ENCODE data around the gene ABCC9. TPM values are rescaled to one million over a fixed set of nuclear protein-coding genes. Genes with fewer than 3 reads are reported as not detected.
A peak's percentile ranks its signal among the peaks of the same experiment; 100 is the strongest.

Gene ABCC9
- total and polyA plus RNA-seq, 2 donors (not counting 3 experiments of a cell fraction or from before 2014, with no cell fraction given): under 0.01 TPM; not detected in 1

DNA sequence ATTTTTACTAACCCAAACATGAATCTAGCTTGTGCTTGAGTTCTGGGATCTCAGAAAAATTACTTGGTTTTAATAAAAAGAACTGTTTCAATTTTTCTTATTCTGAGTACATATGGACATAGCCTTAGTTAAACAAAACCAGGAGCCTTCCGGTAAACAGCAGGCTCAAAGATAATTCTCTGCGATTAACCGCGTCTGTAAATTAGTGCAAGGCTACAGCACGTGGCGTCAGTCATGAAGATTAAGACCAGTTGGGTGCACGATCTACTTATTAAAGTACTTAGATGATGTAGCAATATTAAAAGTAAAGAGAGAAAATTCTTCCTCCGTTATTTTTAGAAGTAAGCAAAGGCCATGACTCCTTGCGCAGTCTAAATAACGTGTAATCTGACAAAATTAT is 167.4 kb downstream of the ABCC9 start:
- intact Hi-C loops (cut with micrococcal nuclease): loop anchor here (5.0 kb wide), 1 partner anchor 163 kb away; no protein-coding TSS in a partner anchor
- H3K4me2 ChIP-seq (ENCODE audit: insufficient read depth, low read length): no peak overlapping the region
- DNase-seq (ENCODE audit: low read depth, low spot score) (no peak), FAIRE-seq (no peak)
- H3K4me3 ChIP-seq (replicated peaks in 1 of 3; ENCODE audit: insufficient read depth in 1 of 3, low read depth in 1 of 3, low read length in 3 of 3): no peak overlapping the region
- H3K27ac ChIP-seq (ENCODE audit: insufficient read depth, low read depth, low read length): no peak overlapping the region
- H3K27me3 ChIP-seq (ENCODE audit: control insufficient read depth in 2 of 2, insufficient read depth in 2 of 2, low read length in 2 of 2): peaks cover 28 to 36% of the 10 kb centered on the region in 2 experiments
- H3K9ac ChIP-seq (replicated peaks; ENCODE audit: extremely low read depth, insufficient read depth, low read length): no peak overlapping the region
- no peak overlapping the region for H2AFZ ChIP-seq (ENCODE audit: low read depth, low read length)
- no peak for TF ChIP-seq FOS (IDR thresholded peaks at IDR 0.05; ENCODE audit: borderline replicate concordance, insufficient read depth, low read length)
- no peak for TF ChIP-seq EZH2 (IDR thresholded peaks at IDR 0.05; ENCODE audit: borderline replicate concordance, low read depth, low read length, severe bottlenecking)
- TF ChIP-seq, protein P1, sequence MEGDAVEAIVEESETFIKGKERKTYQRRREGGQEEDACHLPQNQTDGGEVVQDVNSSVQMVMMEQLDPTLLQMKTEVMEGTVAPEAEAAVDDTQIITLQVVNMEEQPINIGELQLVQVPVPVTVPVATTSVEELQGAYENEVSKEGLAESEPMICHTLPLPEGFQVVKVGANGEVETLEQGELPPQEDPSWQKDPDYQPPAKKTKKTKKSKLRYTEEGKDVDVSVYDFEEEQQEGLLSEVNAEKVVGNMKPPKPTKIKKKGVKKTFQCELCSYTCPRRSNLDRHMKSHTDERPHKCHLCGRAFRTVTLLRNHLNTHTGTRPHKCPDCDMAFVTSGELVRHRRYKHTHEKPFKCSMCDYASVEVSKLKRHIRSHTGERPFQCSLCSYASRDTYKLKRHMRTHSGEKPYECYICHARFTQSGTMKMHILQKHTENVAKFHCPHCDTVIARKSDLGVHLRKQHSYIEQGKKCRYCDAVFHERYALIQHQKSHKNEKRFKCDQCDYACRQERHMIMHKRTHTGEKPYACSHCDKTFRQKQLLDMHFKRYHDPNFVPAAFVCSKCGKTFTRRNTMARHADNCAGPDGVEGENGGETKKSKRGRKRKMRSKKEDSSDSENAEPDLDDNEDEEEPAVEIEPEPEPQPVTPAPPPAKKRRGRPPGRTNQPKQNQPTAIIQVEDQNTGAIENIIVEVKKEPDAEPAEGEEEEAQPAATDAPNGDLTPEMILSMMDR (IDR thresholded peaks at IDR 0.05; ENCODE audit: extremely low read depth in 1 of 2, insufficient read depth in 1 of 2, low read depth in 1 of 2, low read length in 2 of 2): no peak
- no peak for TF ChIP-seq POLR2A (IDR thresholded peaks at IDR 0.05; ENCODE audit: low read depth, low read length)
- TF ChIP-seq, protein P2, sequence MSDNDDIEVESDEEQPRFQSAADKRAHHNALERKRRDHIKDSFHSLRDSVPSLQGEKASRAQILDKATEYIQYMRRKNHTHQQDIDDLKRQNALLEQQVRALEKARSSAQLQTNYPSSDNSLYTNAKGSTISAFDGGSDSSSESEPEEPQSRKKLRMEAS (IDR thresholded peaks at IDR 0.05; ENCODE audit: insufficient read depth, insufficient read length): no peak
- POLR2A ChIA-PET: no interaction called here
- dilution Hi-C loops (cut with MboI; ENCODE audit: extremely low pct_ligation_motif_present, low sequenced_read_pairs): no loop called here
- CTCF ChIA-PET: no interaction called here
- no peaks in the 10 kb centered on the region for H3K9me1 ChIP-seq (replicated peaks; ENCODE audit: control insufficient read depth, extremely low read depth, insufficient read depth, low read length)
- H3K36me3 ChIP-seq (ENCODE audit: control insufficient read depth in 2 of 2, extremely low read depth in 1 of 2, insufficient read depth in 2 of 2, low read length in 2 of 2): no peaks in the 10 kb centered on the region
- BruUV-seq (replicated peaks): no TSS peak
- H3K79me2 ChIP-seq (ENCODE audit: control insufficient read depth, insufficient read depth, low read length): no peaks in the 10 kb centered on the region
- no peaks in the 10 kb centered on the region for H4K20me1 ChIP-seq (replicated peaks; ENCODE audit: control insufficient read depth, extremely low read depth, insufficient read depth, low read length)
- H3K9me3 ChIP-seq (replicated peaks; ENCODE audit: control insufficient read depth, insufficient read depth, low read length): no peaks in the 10 kb centered on the region
- H3K4me1 ChIP-seq (ENCODE audit: control insufficient read depth, extremely low read depth, insufficient read depth, low read length): no peaks in the 10 kb centered on the region

DNA sequence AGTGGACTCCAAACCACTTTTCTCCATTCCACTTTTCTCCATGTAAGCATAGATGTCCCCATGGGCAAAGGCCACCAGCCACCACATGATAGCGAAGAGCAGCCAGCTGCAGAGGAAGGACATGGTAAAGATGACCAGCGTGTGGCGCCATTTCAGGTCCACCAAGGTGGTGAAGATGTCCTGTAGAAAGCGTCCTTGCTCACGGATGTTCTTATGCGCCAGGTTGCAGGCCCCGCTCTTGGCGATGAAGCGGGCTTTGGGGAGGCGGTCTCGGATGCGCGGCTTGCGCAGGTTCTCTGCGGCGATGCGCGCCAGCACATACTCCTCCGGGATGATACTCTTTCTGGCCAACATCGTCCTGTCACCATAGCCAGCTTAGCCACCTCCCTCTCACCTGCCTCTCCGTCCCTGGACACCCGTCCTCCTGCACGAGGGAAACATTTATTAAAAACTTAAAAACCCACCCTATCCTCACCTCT is 167.9 kb downstream of the ABCC9 start:
- Histone ChIP-seq H3K27ac (ENCODE audit: insufficient read depth, low read depth, low read length) (no peak overlapping the region), H3K9me1 (replicated peaks; ENCODE audit: control insufficient read depth, extremely low read depth, insufficient read depth, low read length) (no peaks in the 10 kb centered on the region), H3K9ac (replicated peaks; ENCODE audit: extremely low read depth, insufficient read depth, low read length) (no peak overlapping the region), H2AFZ (ENCODE audit: low read depth, low read length) (no peak overlapping the region), H3K4me2 (ENCODE audit: insufficient read depth, low read length) (no peak overlapping the region), H3K9me3 (replicated peaks; ENCODE audit: control insufficient read depth, insufficient read depth, low read length) (no peaks in the 10 kb centered on the region), H3K4me3 (replicated peaks in 1 of 3; ENCODE audit: insufficient read depth in 1 of 3, low read depth in 1 of 3, low read length in 3 of 3) (no peak overlapping the region), H3K79me2 (ENCODE audit: control insufficient read depth, insufficient read depth, low read length) (no peaks in the 10 kb centered on the region), H3K36me3 (ENCODE audit: control insufficient read depth in 2 of 2, extremely low read depth in 1 of 2, insufficient read depth in 2 of 2, low read length in 2 of 2) (no peaks in the 10 kb centered on the region), H3K27me3 (ENCODE audit: control insufficient read depth in 2 of 2, insufficient read depth in 2 of 2, low read length in 2 of 2) (peaks cover 28 to 36% of the 10 kb centered on the region in 2 experiments), H4K20me1 (replicated peaks; ENCODE audit: control insufficient read depth, extremely low read depth, insufficient read depth, low read length) (no peaks in the 10 kb centered on the region), H3K4me1 (ENCODE audit: control insufficient read depth, extremely low read depth, insufficient read depth, low read length) (no peaks in the 10 kb centered on the region)
- POLR2A ChIA-PET: no interaction called here
- CTCF ChIA-PET: no interaction called here
- no peak for DNase-seq (ENCODE audit: low read depth, low spot score)
- TF ChIP-seq EZH2 (IDR thresholded peaks at IDR 0.05; ENCODE audit: borderline replicate concordance, low read depth, low read length, severe bottlenecking) (peak; percentile 18), GATA2 (IDR thresholded peaks at IDR 0.05; ENCODE audit: insufficient read depth, insufficient read length, low read depth, low read length) (no peak)
- intact Hi-C loops (cut with micrococcal nuclease): loop anchor here (5.0 kb wide), 1 partner anchor 164 kb away; no protein-coding TSS in a partner anchor
- dilution Hi-C loops (cut with MboI; ENCODE audit: extremely low pct_ligation_motif_present, low sequenced_read_pairs): no loop called here
- BruUV-seq (replicated peaks): no TSS peak
- FAIRE-seq: no peak
